Liver (tissue), 10 donors: ENCODE measurements around the gene RAB34. TPM values are rescaled to one million over a fixed set of nuclear protein-coding genes. Genes with fewer than 3 reads are reported as not detected.

Source experiments
- DNase-seq: peaks from one replicate; pipeline ENCODE4 v3.0.0-alpha.2; 2017; ENCODE audit warnings: low spot score
- H3K27ac ChIP-seq, 2 donors: one replicate each; pipeline ENCODE4 v1.7.0; 2013; ENCODE audit warnings: inconsistent platforms in 2 of 2, low read length in 2 of 2, control low read depth in 1 of 2, low read depth in 1 of 2, mild to moderate bottlenecking in 1 of 2
- H3K27me3 ChIP-seq, 4 donors: one replicate each; pipeline versions ENCODE4 v1.6.1 to v1.7.0; 2013; ENCODE audit warnings: low read length in 3 of 4, inconsistent platforms in 1 of 4, mild to moderate bottlenecking in 1 of 4, moderate library complexity in 1 of 4; ENCODE audit not compliant: control insufficient read depth in 4 of 4, insufficient read depth in 4 of 4
- H3K36me3 ChIP-seq, 4 donors: one replicate each; pipeline versions ENCODE4 v1.6.1 to v1.7.0; 2013; ENCODE audit warnings: low read length in 3 of 4, mild to moderate bottlenecking in 3 of 4, low read depth in 1 of 4, moderate library complexity in 1 of 4; ENCODE audit not compliant: control insufficient read depth in 4 of 4, insufficient read depth in 3 of 4
- H3K4me1 ChIP-seq, 4 donors: one replicate each; pipeline versions ENCODE4 v1.6.1 to v1.7.0; 2013; ENCODE audit warnings: low read length in 3 of 4, mild to moderate bottlenecking in 3 of 4, moderate library complexity in 1 of 4; ENCODE audit not compliant: control insufficient read depth in 4 of 4, insufficient read depth in 4 of 4
- H3K4me3 ChIP-seq, 3 donors: one replicate each; pipeline versions ENCODE4 v1.6.1 to v1.7.0; 2013; ENCODE audit warnings: low read length in 3 of 3, control low read depth in 1 of 3, low read depth in 1 of 3, mild to moderate bottlenecking in 1 of 3
- H3K9ac ChIP-seq, 2 donors: one replicate each; pipeline ENCODE4 v1.7.0; 2013; ENCODE audit warnings: low read length in 2 of 2, mild to moderate bottlenecking in 2 of 2, moderate library complexity in 2 of 2, control low read depth in 1 of 2, low read depth in 1 of 2
- H3K9me3 ChIP-seq, 4 donors: one replicate each; pipeline versions ENCODE4 v1.6.1 to v1.7.0; 2013; ENCODE audit warnings: low read length in 3 of 4; ENCODE audit not compliant: control insufficient read depth in 4 of 4
- EGR1 ChIP-seq, 2 donors: IDR thresholded peaks; 2 replicates each; pipeline ENCODE4 v1.6.1; 2016 to 2018; ENCODE audit warnings: antibody characterized with exemption in 2 of 2, low read depth in 2 of 2
- FOXA1 ChIP-seq: IDR thresholded peaks from 2 replicates; pipeline ENCODE4 v1.6.1; 2016; ENCODE audit warnings: antibody characterized with exemption
- FOXA2 ChIP-seq: IDR thresholded peaks from 2 replicates; pipeline ENCODE4 v1.6.1; 2016; ENCODE audit warnings: antibody characterized with exemption
- GABPA ChIP-seq, 2 donors: IDR thresholded peaks in 1 of 2; conservative IDR thresholded peaks in 1 of 2; 2 replicates each; pipeline ENCODE4 v1.6.1; 2016; ENCODE audit warnings: antibody characterized with exemption in 2 of 2, mild to moderate bottlenecking in 1 of 2, moderate library complexity in 1 of 2
- HNF4A ChIP-seq, 2 donors: conservative IDR thresholded peaks; 2 replicates each; pipeline ENCODE4 v1.6.1; 2016; ENCODE audit warnings: antibody characterized with exemption in 2 of 2, mild to moderate bottlenecking in 2 of 2
- HNF4G ChIP-seq: IDR thresholded peaks from 2 replicates; pipeline ENCODE4 v1.6.1; 2016; ENCODE audit warnings: antibody characterized with exemption
- JUND ChIP-seq, 2 donors: IDR thresholded peaks; 2 replicates each; pipeline ENCODE4 v1.6.1; 2016; ENCODE audit warnings: antibody characterized with exemption in 2 of 2
- NR2F2 ChIP-seq: IDR thresholded peaks from 2 replicates; pipeline ENCODE4 v1.6.1; 2016; ENCODE audit warnings: antibody characterized with exemption
- RAD21 ChIP-seq, 2 donors: IDR thresholded peaks; 2 replicates each; pipeline ENCODE4 v1.6.1; 2016; ENCODE audit warnings: antibody characterized with exemption in 2 of 2, mild to moderate bottlenecking in 2 of 2
- RXRA ChIP-seq, 2 donors: IDR thresholded peaks; 2 replicates each; pipeline ENCODE4 v1.6.1; 2017 to 2018; ENCODE audit warnings: antibody characterized with exemption in 2 of 2, mild to moderate bottlenecking in 1 of 2
- SP1 ChIP-seq: IDR thresholded peaks from 2 replicates; pipeline ENCODE4 v1.6.1; 2018; ENCODE audit warnings: antibody characterized with exemption, mild to moderate bottlenecking
- TAF1 ChIP-seq: conservative IDR thresholded peaks from 2 replicates; pipeline ENCODE4 v1.6.1; 2016; ENCODE audit warnings: antibody characterized with exemption, mild to moderate bottlenecking
- YY1 ChIP-seq: IDR thresholded peaks from 2 replicates; pipeline ENCODE4 v1.6.1; 2016; ENCODE audit warnings: antibody characterized with exemption, mild to moderate bottlenecking
- WGBS: extraction: QIAGEN DNeasy Blood & Tissue Kit; methylation state at CpG from one replicate; pipeline ENCODE4 v1.1.7; 2013; 5-methylcytosine and 5-hydroxymethylcytosine counted together
- polyA plus RNA-seq, 2 donors: library from polyadenylated mRNA; stranded (reverse) in 1 of 2; unstranded in 1 of 2; fragments of 200-250 nt in 1 of 2; fragments of >200 nt in 1 of 2; fragmentation: Nextera tagmentation in 1 of 2; extraction: Ambion mirVana in 1 of 2; gene quantifications; one replicate each; pipeline versions ENCODE4 v1.2.1 to v1.2.3, GENCODE V29; 2013 to 2015
- small RNA-seq: library from RNA; depleted of rRNA; stranded (forward); fragments of <200 nt; gene quantifications from one replicate; pipeline ENCODE3, GENCODE V24; 2014
- total RNA-seq, 2 donors: library from RNA; depleted of rRNA; stranded (reverse); fragments of >200 nt; gene quantifications; one replicate each; pipeline ENCODE4 v1.2.3, GENCODE V29; 2014
- TF ChIP-seq, protein P1 (sequence below): IDR thresholded peaks from 2 replicates; pipeline ENCODE4 v1.6.1; 2016; ENCODE audit warnings: antibody characterized with exemption, mild to moderate bottlenecking
- TF ChIP-seq, protein P2 (sequence below): IDR thresholded peaks from 2 replicates; pipeline ENCODE4 v1.6.1; 2016; ENCODE audit warnings: antibody characterized with exemption
- donor health status: healthy.
- donor health status: healthy.
- donor health status: healthy.
- donor health status: healthy.
- donor health status: healthy.

Gene RAB34
- total and polyA plus RNA-seq, 4 donors, result 4.5 to 14.3 (median 7.6) TPM

DNA sequence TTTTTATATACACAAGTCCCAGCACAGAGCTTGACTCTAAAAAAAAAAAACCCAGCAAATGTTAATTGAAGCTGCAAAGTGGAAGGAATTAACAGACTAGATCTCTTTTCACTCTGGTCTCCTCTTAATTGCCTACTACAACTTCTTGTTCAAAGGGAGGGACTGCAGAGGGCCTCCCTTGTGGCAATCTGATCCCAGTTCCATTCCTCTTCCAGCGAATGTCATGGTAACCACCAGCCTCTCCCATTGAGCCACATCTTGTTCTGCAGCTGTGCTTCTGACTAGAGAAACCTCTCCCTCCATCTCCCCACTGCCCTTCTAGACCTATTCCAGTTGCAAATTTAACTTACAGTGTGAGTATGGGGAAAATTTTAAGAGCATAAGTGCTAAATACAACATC is 49.8 kb downstream of the RAB34 start (continued):
- TF ChIP-seq, protein P1, sequence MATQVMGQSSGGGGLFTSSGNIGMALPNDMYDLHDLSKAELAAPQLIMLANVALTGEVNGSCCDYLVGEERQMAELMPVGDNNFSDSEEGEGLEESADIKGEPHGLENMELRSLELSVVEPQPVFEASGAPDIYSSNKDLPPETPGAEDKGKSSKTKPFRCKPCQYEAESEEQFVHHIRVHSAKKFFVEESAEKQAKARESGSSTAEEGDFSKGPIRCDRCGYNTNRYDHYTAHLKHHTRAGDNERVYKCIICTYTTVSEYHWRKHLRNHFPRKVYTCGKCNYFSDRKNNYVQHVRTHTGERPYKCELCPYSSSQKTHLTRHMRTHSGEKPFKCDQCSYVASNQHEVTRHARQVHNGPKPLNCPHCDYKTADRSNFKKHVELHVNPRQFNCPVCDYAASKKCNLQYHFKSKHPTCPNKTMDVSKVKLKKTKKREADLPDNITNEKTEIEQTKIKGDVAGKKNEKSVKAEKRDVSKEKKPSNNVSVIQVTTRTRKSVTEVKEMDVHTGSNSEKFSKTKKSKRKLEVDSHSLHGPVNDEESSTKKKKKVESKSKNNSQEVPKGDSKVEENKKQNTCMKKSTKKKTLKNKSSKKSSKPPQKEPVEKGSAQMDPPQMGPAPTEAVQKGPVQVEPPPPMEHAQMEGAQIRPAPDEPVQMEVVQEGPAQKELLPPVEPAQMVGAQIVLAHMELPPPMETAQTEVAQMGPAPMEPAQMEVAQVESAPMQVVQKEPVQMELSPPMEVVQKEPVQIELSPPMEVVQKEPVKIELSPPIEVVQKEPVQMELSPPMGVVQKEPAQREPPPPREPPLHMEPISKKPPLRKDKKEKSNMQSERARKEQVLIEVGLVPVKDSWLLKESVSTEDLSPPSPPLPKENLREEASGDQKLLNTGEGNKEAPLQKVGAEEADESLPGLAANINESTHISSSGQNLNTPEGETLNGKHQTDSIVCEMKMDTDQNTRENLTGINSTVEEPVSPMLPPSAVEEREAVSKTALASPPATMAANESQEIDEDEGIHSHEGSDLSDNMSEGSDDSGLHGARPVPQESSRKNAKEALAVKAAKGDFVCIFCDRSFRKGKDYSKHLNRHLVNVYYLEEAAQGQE, result no peak
- TF ChIP-seq EGR1 (IDR thresholded peaks at IDR 0.05; ENCODE audit: low read depth in 2 of 2) (no peak), NR2F2 (no peak), RXRA (IDR thresholded peaks at IDR 0.05) (no peak), HNF4A (conservative IDR thresholded peaks at IDR 0.05) (no peak)

DNA sequence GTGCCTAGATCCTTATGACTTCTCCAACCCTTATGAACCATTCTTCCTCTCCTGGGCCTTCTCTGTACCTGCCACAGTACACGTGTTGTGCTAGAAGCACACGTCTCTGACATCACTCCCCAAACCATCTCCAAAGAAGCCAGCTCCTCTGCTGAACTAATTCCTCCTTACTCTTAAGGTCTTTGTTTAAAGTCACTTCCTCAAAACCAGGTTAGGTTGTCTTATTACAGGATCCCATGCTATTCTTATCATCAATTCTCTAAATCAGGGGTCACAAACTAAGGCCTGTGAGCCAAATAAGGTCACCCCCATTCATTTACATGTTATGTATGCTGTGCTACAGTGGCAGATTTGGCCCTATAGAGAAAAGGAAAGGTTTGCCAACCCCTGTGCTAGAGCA is 51.7 kb downstream of the RAB34 start:
- DNase-seq, result no peak
- TF ChIP-seq GABPA (IDR thresholded peaks at IDR 0.05 in 1 of 2, conservative IDR thresholded peaks at IDR 0.05 in 1 of 2), result no peak
- TF ChIP-seq FOXA2, result no peak
- TF ChIP-seq HNF4G, result no peak
- no peak for TF ChIP-seq FOXA1
- TF ChIP-seq EGR1 (IDR thresholded peaks at IDR 0.05; ENCODE audit: low read depth in 2 of 2), result no peak
- TF ChIP-seq RXRA (IDR thresholded peaks at IDR 0.05), result no peak
- TF ChIP-seq TAF1, result no peak
- TF ChIP-seq YY1, result no peak
- no peak for TF ChIP-seq JUND (IDR thresholded peaks at IDR 0.05)
- TF ChIP-seq, protein P1, result no peak
- TF ChIP-seq RAD21 (IDR thresholded peaks at IDR 0.05), result no peak
- TF ChIP-seq, protein P2, sequence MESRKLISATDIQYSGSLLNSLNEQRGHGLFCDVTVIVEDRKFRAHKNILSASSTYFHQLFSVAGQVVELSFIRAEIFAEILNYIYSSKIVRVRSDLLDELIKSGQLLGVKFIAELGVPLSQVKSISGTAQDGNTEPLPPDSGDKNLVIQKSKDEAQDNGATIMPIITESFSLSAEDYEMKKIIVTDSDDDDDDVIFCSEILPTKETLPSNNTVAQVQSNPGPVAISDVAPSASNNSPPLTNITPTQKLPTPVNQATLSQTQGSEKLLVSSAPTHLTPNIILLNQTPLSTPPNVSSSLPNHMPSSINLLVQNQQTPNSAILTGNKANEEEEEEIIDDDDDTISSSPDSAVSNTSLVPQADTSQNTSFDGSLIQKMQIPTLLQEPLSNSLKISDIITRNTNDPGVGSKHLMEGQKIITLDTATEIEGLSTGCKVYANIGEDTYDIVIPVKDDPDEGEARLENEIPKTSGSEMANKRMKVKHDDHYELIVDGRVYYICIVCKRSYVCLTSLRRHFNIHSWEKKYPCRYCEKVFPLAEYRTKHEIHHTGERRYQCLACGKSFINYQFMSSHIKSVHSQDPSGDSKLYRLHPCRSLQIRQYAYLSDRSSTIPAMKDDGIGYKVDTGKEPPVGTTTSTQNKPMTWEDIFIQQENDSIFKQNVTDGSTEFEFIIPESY, result no peak
- no peak for TF ChIP-seq SP1
- Histone ChIP-seq H3K4me1 (peaks cover 6 to 26% (median 15%) of the 10 kb centered on the region in 4 donors), H3K36me3 (peaks cover 0 to 26% (median 11%) of the 10 kb centered on the region in 4 donors), H3K9me3 (no peaks in the 10 kb centered on the region), H3K4me3 (no peak overlapping the region), H3K27me3 (no peaks in the 10 kb centered on the region), H3K27ac (no peak overlapping the region), H3K9ac (no peak overlapping the region)
- WGBS, result 86% methylated on average over 2 of the region's 2 CpGs

Small RNAs within 50 kb of the gene (small RNA-seq; reads per million reads assigned to genes)
- gene SNORD42A, result not detected
- gene SNORD42B, result not detected
- gene SNORD4A, result not detected
- gene SNORD4B, result not detected

Other genes with a start within 250 kb of the RAB34 start
- under 1 TPM; 0.25 to 0.47 TPM for gene SLC13A2, start 244.2 kb downstream of the RAB34 start, total RNA-seq
- under 1 TPM; 0.10 to 0.52 TPM for gene SLC13A2, start 244.2 kb downstream of the RAB34 start, polyA plus RNA-seq
- gene FOXN1, start 211.5 kb downstream of the RAB34 start, total RNA-seq, result not detected
- not detected for gene FOXN1, start 211.5 kb downstream of the RAB34 start, polyA plus RNA-seq
- gene UNC119, start 165.2 kb downstream of the RAB34 start, total RNA-seq, result 10 to 100 TPM; 14.0 to 20.0 TPM
- gene UNC119, start 165.2 kb downstream of the RAB34 start, polyA plus RNA-seq, result 10 to 100 TPM; 16.0 to 16.2 TPM
- gene PIGS, start 146.3 kb downstream of the RAB34 start, total RNA-seq, result 10 to 100 TPM; 12.4 to 29.5 TPM
- 10 to 100 TPM in 1 of 2 donors, 1 to 10 TPM in 1; 7.3 to 14.2 TPM for gene PIGS, start 146.3 kb downstream of the RAB34 start, polyA plus RNA-seq
- 100 to 1,000 TPM; 104 to 131 TPM for gene ALDOC, start 141.0 kb downstream of the RAB34 start, total RNA-seq
- gene ALDOC, start 141.0 kb downstream of the RAB34 start, polyA plus RNA-seq, result 10 to 100 TPM; 40.1 to 85.1 TPM
- gene SPAG5, start 118.8 kb downstream of the RAB34 start, total RNA-seq, result 10 to 100 TPM; 13.8 to 41.8 TPM
- gene SPAG5, start 118.8 kb downstream of the RAB34 start, polyA plus RNA-seq, result 10 to 100 TPM; 10.6 to 11.8 TPM
- gene RSKR, start 103.7 kb downstream of the RAB34 start, total RNA-seq, result 10 to 100 TPM in 1 of 2 donors, 1 to 10 TPM in 1; 1.8 to 14.5 TPM
- under 1 TPM; 0.63 to 0.67 TPM for gene RSKR, start 103.7 kb downstream of the RAB34 start, polyA plus RNA-seq
- 100 to 1,000 TPM in 1 of 2 donors, 10 to 100 TPM in 1; 39.1 to 122 TPM for gene BLTP2, start 72.7 kb downstream of the RAB34 start, total RNA-seq
- 10 to 100 TPM; 24.8 to 30.8 TPM for gene BLTP2, start 72.7 kb downstream of the RAB34 start, polyA plus RNA-seq
- gene SDF2, start 56.0 kb downstream of the RAB34 start, total RNA-seq, result 10 to 100 TPM; 24.1 to 29.6 TPM
- gene SDF2, start 56.0 kb downstream of the RAB34 start, polyA plus RNA-seq, result 10 to 100 TPM; 26.3 to 38.9 TPM
- 10 to 100 TPM; 36.5 to 59.1 TPM for gene SUPT6H, start 55.7 kb downstream of the RAB34 start, total RNA-seq
- gene SUPT6H, start 55.7 kb downstream of the RAB34 start, polyA plus RNA-seq, result 10 to 100 TPM; 10.6 to 24.1 TPM
- gene PROCA1, start 6.0 kb downstream of the RAB34 start, total RNA-seq, result under 1 TPM; 0.25 to 0.65 TPM
- gene PROCA1, start 6.0 kb downstream of the RAB34 start, polyA plus RNA-seq, result under 1 TPM; 0.16 to 0.44 TPM
- gene RPL23A, start 2.1 kb upstream of the RAB34 start, total RNA-seq, result 100 to 1,000 TPM; 106 to 189 TPM
- 100 to 1,000 TPM; 484 to 507 TPM for gene RPL23A, start 2.1 kb upstream of the RAB34 start, polyA plus RNA-seq
- gene TLCD1, start 8.4 kb upstream of the RAB34 start, total RNA-seq, result 1 to 10 TPM; 4.4 to 7.9 TPM
- gene TLCD1, start 8.4 kb upstream of the RAB34 start, polyA plus RNA-seq, result 1 to 10 TPM; 5.1 to 8.8 TPM
- gene NEK8, start 10.9 kb upstream of the RAB34 start, total RNA-seq, result 1 to 10 TPM; 6.3 to 7.8 TPM
- 1 to 10 TPM; 1.7 to 2.7 TPM for gene NEK8, start 10.9 kb upstream of the RAB34 start, polyA plus RNA-seq
- gene TRAF4, start 26.1 kb upstream of the RAB34 start, total RNA-seq, result 10 to 100 TPM in 1 of 2 donors, 1 to 10 TPM in 1; 8.5 to 32.0 TPM
- 10 to 100 TPM; 16.2 to 31.5 TPM for gene TRAF4, start 26.1 kb upstream of the RAB34 start, polyA plus RNA-seq
- gene FAM222B, start 124.9 kb upstream of the RAB34 start, total RNA-seq, result 1 to 10 TPM; 2.8 to 4.2 TPM
- 1 to 10 TPM; 4.0 to 5.4 TPM for gene FAM222B, start 124.9 kb upstream of the RAB34 start, polyA plus RNA-seq
- gene ERAL1, start 137.1 kb upstream of the RAB34 start, total RNA-seq, result 10 to 100 TPM; 17.3 to 30.8 TPM
- 10 to 100 TPM; 28.1 to 34.5 TPM for gene ERAL1, start 137.1 kb upstream of the RAB34 start, polyA plus RNA-seq
- gene FLOT2, start 179.9 kb upstream of the RAB34 start, total RNA-seq, result 10 to 100 TPM; 67.7 to 71.0 TPM
- 100 to 1,000 TPM in 1 of 2 donors, 10 to 100 TPM in 1; 61.6 to 100 TPM for gene FLOT2, start 179.9 kb upstream of the RAB34 start, polyA plus RNA-seq
- gene DHRS13, start 185.2 kb upstream of the RAB34 start, total RNA-seq, result 10 to 100 TPM in 1 of 2 donors, 1 to 10 TPM in 1; 9.7 to 91.6 TPM
- 10 to 100 TPM in 1 of 2 donors, 1 to 10 TPM in 1; 5.0 to 12.3 TPM for gene DHRS13, start 185.2 kb upstream of the RAB34 start, polyA plus RNA-seq
- 10 to 100 TPM; 15.5 to 21.3 TPM for gene PHF12, start 233.7 kb upstream of the RAB34 start, total RNA-seq
- gene PHF12, start 233.7 kb upstream of the RAB34 start, polyA plus RNA-seq, result 1 to 10 TPM; 4.3 to 7.9 TPM